ENCODE results near the gene CYP2U1.

DNA sequence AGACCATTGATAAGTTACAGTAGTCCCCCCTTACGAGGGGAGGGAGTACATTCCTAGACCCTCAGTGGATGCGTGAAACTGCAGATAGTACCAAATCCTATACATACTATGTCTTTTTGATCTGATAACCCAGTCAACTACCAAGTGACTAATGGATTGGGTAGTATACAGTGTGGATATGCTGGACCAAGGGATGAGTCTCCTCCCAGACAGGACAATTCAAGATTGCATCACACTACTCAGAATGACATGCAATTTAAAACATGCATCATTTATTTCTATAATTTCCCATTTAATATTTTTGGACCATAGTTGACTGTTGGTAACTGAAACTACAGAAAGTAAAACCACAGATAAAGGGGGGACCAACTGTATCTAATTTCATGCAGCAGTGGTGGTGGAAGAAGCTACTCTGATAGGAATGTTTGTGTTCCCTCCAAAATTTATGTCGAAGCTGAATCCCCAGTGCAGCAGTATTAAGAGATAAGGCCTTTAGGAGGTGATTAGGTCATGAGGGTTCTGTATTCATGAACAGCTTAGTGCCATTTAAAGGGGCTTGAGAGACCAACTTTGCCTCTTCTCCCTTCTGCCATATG, 70.3 kb downstream of the CYP2U1 start:
- TF ChIP-seq, protein P1, sequence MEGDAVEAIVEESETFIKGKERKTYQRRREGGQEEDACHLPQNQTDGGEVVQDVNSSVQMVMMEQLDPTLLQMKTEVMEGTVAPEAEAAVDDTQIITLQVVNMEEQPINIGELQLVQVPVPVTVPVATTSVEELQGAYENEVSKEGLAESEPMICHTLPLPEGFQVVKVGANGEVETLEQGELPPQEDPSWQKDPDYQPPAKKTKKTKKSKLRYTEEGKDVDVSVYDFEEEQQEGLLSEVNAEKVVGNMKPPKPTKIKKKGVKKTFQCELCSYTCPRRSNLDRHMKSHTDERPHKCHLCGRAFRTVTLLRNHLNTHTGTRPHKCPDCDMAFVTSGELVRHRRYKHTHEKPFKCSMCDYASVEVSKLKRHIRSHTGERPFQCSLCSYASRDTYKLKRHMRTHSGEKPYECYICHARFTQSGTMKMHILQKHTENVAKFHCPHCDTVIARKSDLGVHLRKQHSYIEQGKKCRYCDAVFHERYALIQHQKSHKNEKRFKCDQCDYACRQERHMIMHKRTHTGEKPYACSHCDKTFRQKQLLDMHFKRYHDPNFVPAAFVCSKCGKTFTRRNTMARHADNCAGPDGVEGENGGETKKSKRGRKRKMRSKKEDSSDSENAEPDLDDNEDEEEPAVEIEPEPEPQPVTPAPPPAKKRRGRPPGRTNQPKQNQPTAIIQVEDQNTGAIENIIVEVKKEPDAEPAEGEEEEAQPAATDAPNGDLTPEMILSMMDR (IDR thresholded peaks at IDR 0.05 in 8 of 11, conservative IDR thresholded peaks at IDR 0.05 in 3 of 11), result no peak
- TF ChIP-seq POLR2AphosphoS5 (IDR thresholded peaks at IDR 0.05), result no peak

All from spleen (tissue), 7 donors.